ENCODE measurements around the gene PKDREJ. TPM values are rescaled to one million over a fixed set of nuclear protein-coding genes. Genes with fewer than 3 reads are reported as not detected.
"Not testable (repeated sequence)": the region's sequence is repeated elsewhere in the genome, so short reads cannot be mapped to it uniquely, and the experiment has no call there.

Gene PKDREJ
- polyA plus RNA-seq, 1 donor from 2014 or later, result not detected

GRCh38 chr22:46269564-46269963 lies 6.4 kb upstream of the PKDREJ start:
- Histone ChIP-seq H4K20me1 (ENCODE audit: insufficient read depth) (no peaks in the 10 kb centered on the region), H3K9me3 (ENCODE audit: low read length) (no peaks in the 10 kb centered on the region), H3K36me3 (ENCODE audit: insufficient read depth, low read length) (no peaks in the 10 kb centered on the region), H3K9me2 (ENCODE audit: insufficient read depth, low read length) (no peaks in the 10 kb centered on the region), H3F3A (ENCODE audit: insufficient read depth, low read length, poor library complexity, severe bottlenecking) (no peaks in the 10 kb centered on the region), H3K9ac (ENCODE audit: low read length) (no peak overlapping the region), H3K27me3 (ENCODE audit: insufficient read depth, low read depth, low read length) (peaks cover 19% of the 10 kb centered on the region), H3K4me2 (ENCODE audit: low read length) (no peak overlapping the region), H3K79me2 (replicated peaks; ENCODE audit: insufficient read depth, low read length) (no peaks in the 10 kb centered on the region), H3K4me3 (ENCODE audit: low read length) (no peak overlapping the region), H2AFZ (ENCODE audit: low read depth, low read length) (no peak overlapping the region), H3K27ac (ENCODE audit: low read length) (no peak overlapping the region)
- TF ChIP-seq TAF1 (IDR thresholded peaks at IDR 0.05; ENCODE audit: low read depth), result no peak
- TF ChIP-seq REST (IDR thresholded peaks at IDR 0.05; ENCODE audit: borderline replicate concordance), result no peak
- TF ChIP-seq EP300 (conservative IDR thresholded peaks at IDR 0.05; ENCODE audit: poor library complexity, severe bottlenecking), result no peak
- no peak for TF ChIP-seq RAD21 (conservative IDR thresholded peaks at IDR 0.05)
- TF ChIP-seq POLR2AphosphoS5 (IDR thresholded peaks at IDR 0.05), result no peak
- no peak for TF ChIP-seq MXI1 (conservative IDR thresholded peaks at IDR 0.05; ENCODE audit: poor library complexity, severe bottlenecking)
- no peak for TF ChIP-seq SMC3 (conservative IDR thresholded peaks at IDR 0.05; ENCODE audit: poor library complexity)
- TF ChIP-seq EZH2 (IDR thresholded peaks at IDR 0.05; ENCODE audit: borderline replicate concordance, insufficient read depth, low read length, poor library complexity, severe bottlenecking), result no peak
- TF ChIP-seq CTCF (IDR thresholded peaks at IDR 0.05; ENCODE audit: poor library complexity, severe bottlenecking), result no peak

- Histone ChIP-seq H3F3A (ENCODE audit: insufficient read depth, low read length, poor library complexity, severe bottlenecking) (no peaks in the 10 kb centered on the region), H2AFZ (ENCODE audit: low read depth, low read length) (peak within 1 kb of the TSS; percentile 33), H3K36me3 (ENCODE audit: insufficient read depth, low read length) (no peaks in the 10 kb centered on the region), H3K9me3 (ENCODE audit: low read length) (peaks cover 6% of the 10 kb centered on the region), H3K4me3 (ENCODE audit: low read length) (peak within 1 kb of the TSS; percentile 69), H3K79me2 (replicated peaks; ENCODE audit: insufficient read depth, low read length) (no peaks in the 10 kb centered on the region), H3K27ac (ENCODE audit: low read length) (no peak within 1 kb of the TSS), H3K9ac (ENCODE audit: low read length) (peak within 1 kb of the TSS; percentile 23), H3K4me2 (ENCODE audit: low read length) (no peak within 1 kb of the TSS), H3K9me2 (ENCODE audit: insufficient read depth, low read length) (no peaks in the 10 kb centered on the region), H4K20me1 (ENCODE audit: insufficient read depth) (no peaks in the 10 kb centered on the region), H3K27me3 (ENCODE audit: insufficient read depth, low read depth, low read length) (peaks cover 33% of the 10 kb centered on the region)
- no peak for TF ChIP-seq MXI1 (conservative IDR thresholded peaks at IDR 0.05; ENCODE audit: poor library complexity, severe bottlenecking)
- no peak for TF ChIP-seq REST (IDR thresholded peaks at IDR 0.05; ENCODE audit: borderline replicate concordance)
- TF ChIP-seq SMC3 (conservative IDR thresholded peaks at IDR 0.05; ENCODE audit: poor library complexity), result no peak
- no peak for TF ChIP-seq EZH2 (IDR thresholded peaks at IDR 0.05; ENCODE audit: borderline replicate concordance, insufficient read depth, low read length, poor library complexity, severe bottlenecking)
- TF ChIP-seq RAD21 (conservative IDR thresholded peaks at IDR 0.05), result no peak
- TF ChIP-seq TAF1 (IDR thresholded peaks at IDR 0.05; ENCODE audit: low read depth), result no peak
- no peak for TF ChIP-seq POLR2AphosphoS5 (IDR thresholded peaks at IDR 0.05)
- no peak for TF ChIP-seq EP300 (conservative IDR thresholded peaks at IDR 0.05; ENCODE audit: poor library complexity, severe bottlenecking)
Measured at GRCh38 chr22:46267431-46268279, 4.5 kb upstream of the PKDREJ start, which contains the start of gene TTC38. TSS of gene TTC38 (plus strand) at chr22:46268008. CDS start at chr22:46268040, 32 bp downstream.

GRCh38 chr22:46265627-46266026 lies 2.5 kb upstream of the PKDREJ start:
- Histone ChIP-seq H3K9me3 (ENCODE audit: low read length) (peaks cover 21% of the 10 kb centered on the region), H3K27me3 (ENCODE audit: insufficient read depth, low read depth, low read length) (peaks cover 53% of the 10 kb centered on the region)
- H3K79me2 ChIP-seq (replicated peaks; ENCODE audit: insufficient read depth, low read length); H2AFZ ChIP-seq (ENCODE audit: low read depth, low read length); H3K9ac ChIP-seq (ENCODE audit: low read length); H3K4me3 ChIP-seq (ENCODE audit: low read length); H3K27ac ChIP-seq (ENCODE audit: low read length); H3K9me2 ChIP-seq (ENCODE audit: insufficient read depth, low read length); H3K36me3 ChIP-seq (ENCODE audit: insufficient read depth, low read length); H3F3A ChIP-seq (ENCODE audit: insufficient read depth, low read length, poor library complexity, severe bottlenecking); H3K4me2 ChIP-seq (ENCODE audit: low read length); H4K20me1 ChIP-seq (ENCODE audit: insufficient read depth): not testable (repeated sequence)
